NCI-H69 (cell line): Measurements from ENCODE around the gene SPATA18.

Experiments
- DNase-seq: peaks from one replicate; lab custom pipeline; 2025; lab: John Stamatoyannopoulos, UW

SPATA18 gene

GRCh38 chr4:52051213-52051614 is at the start of gene SPATA18:
TSS of gene SPATA18 (plus strand) at chr4:52051304. CDS start at chr4:52051705, 401 bp downstream.
- peak; percentile 74 for DNase-seq

GRCh38 chr4:52001616-52002015 is 49.5 kb upstream of the SPATA18 start:
- DNase-seq: no peak

DNA sequence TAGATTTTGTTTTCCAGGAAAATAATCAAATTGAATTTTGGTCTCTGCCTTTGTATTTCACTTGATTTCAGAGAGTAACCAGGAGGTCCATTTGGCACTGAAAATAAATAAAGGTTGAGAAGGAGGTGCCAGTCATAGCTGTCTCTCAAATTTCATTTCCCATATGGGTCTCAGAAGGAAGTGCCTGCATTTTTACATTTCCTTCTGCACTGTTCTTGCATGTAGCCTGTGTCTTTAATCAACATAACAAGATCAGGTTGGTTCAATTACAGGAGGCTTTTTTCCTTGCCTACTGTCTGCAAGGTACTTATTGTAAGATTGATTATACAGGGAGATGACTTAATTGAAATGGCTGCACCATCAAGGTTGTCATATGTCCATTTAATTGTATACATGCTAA is 46.7 kb upstream of the SPATA18 start:
- peak; percentile 3 for DNase-seq

DNA sequence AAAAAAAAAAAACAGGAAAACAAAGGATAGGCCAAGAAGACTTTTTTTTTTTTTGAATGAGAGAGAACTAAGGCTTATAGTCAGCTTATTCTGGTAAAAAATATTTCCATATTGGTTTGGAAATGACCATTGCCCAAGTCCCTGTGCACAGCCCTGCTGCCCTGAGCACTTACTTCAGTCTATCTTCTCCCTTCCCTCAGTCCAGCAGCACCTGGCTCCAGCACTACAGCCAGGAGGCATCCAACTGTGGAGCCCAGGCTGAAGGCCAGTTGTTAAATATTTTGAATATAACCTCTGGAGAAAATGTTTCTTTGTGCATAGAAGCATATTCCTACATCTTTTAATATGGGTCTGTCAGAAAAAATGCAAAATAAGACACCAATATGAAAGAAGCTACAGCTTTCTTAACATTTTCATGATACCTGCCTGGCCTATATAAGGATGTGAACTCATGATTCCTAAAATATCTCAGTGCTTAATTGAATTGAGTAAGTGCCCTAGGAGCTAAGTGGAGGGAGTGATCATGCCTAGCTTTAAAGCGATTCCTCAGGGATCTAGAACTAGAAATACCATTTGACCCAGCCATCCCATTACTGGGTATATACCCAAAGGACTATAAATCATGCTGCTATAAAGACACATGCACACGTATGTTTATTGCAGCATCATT is 45.4 kb upstream of the SPATA18 start:
- DNase-seq: no peak

GRCh38 chr4:52006887-52007286 is 44.2 kb upstream of the SPATA18 start:
- no peak for DNase-seq

DNA sequence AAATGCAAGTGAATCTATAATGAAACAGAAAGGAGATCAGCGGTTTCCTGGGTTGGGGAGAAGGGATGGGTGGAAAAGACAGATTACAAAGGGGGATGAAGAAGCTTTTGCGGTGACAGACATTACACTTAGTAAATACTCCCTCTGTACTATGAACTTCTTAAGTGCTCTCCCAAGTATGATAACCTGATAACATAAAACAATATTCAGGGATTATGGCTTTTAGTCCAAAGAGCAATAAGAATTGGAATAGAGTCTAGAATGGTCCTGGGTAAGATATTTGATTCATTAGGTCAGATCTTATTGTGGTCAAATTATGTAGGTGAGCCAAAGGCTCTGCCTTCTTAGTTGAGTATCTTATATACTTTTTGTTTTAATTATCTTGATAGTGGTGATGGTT is 40.1 kb upstream of the SPATA18 start:
- no peak for DNase-seq

DNA sequence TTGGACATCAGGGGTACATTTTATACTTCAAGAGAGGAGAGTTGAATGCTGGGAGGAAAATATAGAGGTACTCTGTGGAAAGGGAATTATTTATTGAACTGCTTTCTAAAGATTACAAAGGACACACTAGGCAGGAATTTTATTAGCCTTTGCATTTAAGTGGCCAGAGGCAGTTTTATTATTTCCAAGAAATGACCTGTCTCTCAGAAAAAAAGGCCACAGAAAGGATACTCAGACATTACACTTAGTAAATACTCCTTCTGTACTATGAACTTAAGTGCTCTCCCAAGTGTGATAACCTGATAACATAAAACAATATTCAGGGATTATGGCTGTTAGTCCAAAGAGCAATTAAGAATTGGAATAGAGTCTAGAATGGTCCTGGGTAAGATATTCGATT is 38.5 kb upstream of the SPATA18 start:
- no peak for DNase-seq

- DNase-seq: no peak
These were observed 36.2 kb upstream of the SPATA18 start for GRCh38 chr4:52014903-52015302.

GRCh38 chr4:52015366-52015765 is 35.7 kb upstream of the SPATA18 start:
- peak; percentile 1 for DNase-seq

GRCh38 chr4:52016981-52017380 is 34.1 kb upstream of the SPATA18 start:
- DNase-seq: no peak

DNA sequence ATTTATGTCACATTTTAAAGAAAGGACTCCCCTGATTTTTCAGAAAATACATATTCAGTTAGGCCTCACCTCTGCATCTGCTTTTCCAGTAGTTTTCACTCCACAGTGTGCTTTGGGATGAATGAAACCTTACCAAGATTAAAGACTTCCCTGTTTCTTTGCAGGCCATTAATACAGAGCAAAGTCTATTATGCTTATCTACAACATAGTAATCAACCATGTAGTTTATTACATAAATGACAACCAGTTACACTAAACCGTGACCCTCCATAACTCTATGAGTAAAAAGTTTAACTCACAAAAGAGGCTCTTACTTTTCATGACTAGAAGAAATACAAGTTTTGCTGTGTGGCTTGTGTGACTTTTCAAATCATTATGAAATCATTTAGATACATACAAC is 33.3 kb upstream of the SPATA18 start:
- no peak for DNase-seq

GRCh38 chr4:52019936-52020657 is 31.0 kb upstream of the SPATA18 start, which contains the start of gene LRRC66:
TSS of gene LRRC66 (minus strand) at chr4:52020363. CDS start at chr4:52017613, 2,750 bp downstream.
- DNase-seq: peak; percentile 3

DNA sequence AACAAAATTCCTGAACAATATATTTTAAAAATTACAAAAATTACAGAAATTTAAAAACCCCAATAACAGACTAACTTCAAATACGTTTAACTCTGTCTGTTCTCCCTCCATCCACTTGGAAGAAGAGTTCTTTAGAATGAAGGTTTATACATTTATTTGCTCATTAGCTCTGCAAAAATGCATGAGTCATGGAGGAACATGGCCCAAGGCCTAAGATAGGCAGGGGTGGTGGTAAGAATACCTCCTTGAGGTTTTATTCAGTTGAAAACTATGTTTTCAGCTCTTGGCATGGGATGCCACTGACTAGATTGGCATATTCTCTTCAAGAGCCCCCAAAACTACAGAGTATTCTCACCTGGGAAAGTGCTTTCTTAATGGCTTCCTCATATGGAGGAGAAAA is 22.1 kb upstream of the SPATA18 start:
- DNase-seq: no peak

GRCh38 chr4:52032005-52032404 is 19.1 kb upstream of the SPATA18 start:
- DNase-seq: no peak

- no peak for DNase-seq
These were observed 15.9 kb upstream of the SPATA18 start for GRCh38 chr4:52035190-52035589.

DNA sequence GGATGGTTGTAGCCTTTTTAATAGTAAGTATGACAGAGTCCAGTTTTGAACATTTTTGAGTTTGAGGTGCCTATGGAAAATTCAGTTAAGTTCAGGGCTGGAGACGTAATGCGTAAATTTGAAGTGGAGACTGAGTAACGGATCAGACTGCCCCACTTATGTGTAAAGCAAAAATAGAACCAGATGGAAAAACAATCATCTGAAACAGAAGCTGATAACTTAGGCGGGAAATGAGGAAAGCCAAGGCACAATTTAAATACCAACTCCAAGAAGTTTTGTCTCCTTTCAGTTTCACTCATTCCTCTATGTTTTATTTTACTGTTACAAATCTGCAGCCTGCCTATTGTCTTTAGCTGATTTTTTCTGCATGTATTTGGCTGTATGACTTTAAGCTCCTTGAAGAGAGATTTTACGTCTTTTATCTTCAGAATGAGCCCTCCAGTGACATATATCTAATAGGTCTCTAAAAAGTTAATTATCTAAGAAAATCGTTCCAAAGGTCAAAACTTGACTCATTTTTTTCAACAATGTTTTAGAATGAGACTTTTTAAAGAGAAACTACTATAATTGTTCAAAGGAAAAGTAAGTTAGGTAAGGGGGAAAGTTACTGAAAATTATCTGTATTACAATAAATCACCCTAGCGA is 14.1 kb upstream of the SPATA18 start:
- no peak for DNase-seq

GRCh38 chr4:52037689-52038102 is 13.4 kb upstream of the SPATA18 start:
- DNase-seq: peak; percentile 64

GRCh38 chr4:52038103-52038912 is 12.8 kb upstream of the SPATA18 start, which contains the start of gene SGCB:
TSS of gene SGCB (minus strand) at chr4:52038299. CDS start at chr4:52038259, 40 bp downstream.
- peak; percentile 79 for DNase-seq

DNA sequence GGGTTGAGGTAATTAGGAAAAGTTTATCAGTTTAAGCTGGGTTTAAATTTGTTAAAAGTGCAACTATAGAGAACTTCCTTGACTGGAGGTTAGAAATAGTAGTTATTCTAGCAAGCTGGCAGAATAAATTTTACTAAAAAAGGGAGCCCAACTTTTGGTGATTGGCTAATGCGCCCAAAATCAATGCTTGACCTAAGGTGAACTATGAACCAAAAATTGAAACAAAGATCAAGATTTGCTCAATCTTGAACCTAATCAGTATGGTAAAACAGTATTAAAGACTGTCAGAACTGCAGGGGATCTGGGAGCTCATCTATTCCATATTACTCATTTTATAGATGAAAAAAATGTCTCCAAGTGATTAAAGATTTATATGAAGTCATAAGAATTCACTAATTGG is 6.1 kb upstream of the SPATA18 start:
- no peak for DNase-seq

GRCh38 chr4:52049266-52049665 is 1.8 kb upstream of the SPATA18 start:
- no peak for DNase-seq

DNA sequence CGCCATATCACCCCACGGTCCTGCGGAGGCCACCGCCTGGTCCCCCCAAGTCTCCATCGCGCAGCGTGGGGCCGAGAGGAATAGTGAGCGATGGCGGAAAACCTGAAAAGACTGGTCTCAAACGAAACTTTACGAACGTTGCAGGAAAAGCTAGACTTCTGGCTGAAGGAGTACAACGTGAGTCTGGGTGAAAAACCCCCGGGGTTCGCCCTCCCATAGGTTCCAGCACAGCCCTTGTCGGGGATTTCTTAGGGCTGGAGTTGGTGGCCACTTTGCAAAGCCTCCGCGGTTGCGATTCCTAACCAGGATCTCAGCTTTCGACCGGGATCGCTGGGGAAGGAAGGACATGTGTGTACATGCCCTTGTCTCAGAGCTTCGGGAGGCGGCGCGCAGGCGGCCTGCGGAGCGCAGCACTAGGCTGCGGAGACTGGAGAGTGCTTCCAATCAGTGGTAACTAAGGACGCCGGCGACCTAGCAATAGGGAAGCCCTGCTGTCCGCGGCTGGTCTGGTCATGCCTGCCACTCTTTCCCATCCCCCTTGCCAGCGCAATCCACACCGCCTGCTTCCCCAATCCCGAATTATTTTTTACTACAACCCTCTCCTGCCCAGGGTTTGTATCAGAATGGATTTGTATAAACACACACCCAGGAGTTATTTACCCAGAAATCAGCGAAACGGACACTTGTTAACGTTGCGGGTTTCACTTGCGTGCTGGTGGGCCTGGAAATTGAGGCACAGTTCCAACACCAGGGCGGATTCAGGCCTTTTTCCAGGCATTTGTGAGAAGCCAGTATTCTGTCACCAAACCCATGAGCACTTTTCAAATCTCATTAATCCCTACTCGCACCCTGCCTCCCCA is 741 bp downstream of the SPATA18 start:
- peak; percentile 94 for DNase-seq
